ENCODE results near the gene TOR1A. TPM values are rescaled to one million over a fixed set of nuclear protein-coding genes. Genes with fewer than 3 reads are reported as not detected.

The TOR1A gene
- total and polyA plus RNA-seq, 2 experiments from 2014 or later = 23.6 to 45.7 TPM

- Mint-ChIP-seq H3K36me3 (ENCODE audit: low read depth) (no peaks in the 10 kb centered on the region), H3K27ac (no peak overlapping the region), H3K4me1 (peaks cover 6% of the 10 kb centered on the region; the same call in 2 of the 3 replicates), H3K4me3 (no peak overlapping the region), H3K27me3 (ENCODE audit: insufficient read depth, low read depth, poor library complexity) (peaks cover 5% of the 10 kb centered on the region), H3K9me3 (no peaks in the 10 kb centered on the region)
- H3K27me3 ChIP-seq (ENCODE audit: insufficient read depth) = no peaks in the 10 kb centered on the region
- H3K79me2 ChIP-seq (replicated peaks; ENCODE audit: insufficient read depth) = no peaks in the 10 kb centered on the region
- DNase-seq (ENCODE audit: low spot score) (no peak), ATAC-seq (no peak)
- no peaks in the 10 kb centered on the region for H3K9me2 ChIP-seq (ENCODE audit: insufficient read depth)
- H3F3A ChIP-seq (replicated peaks; ENCODE audit: low read depth) = no peaks in the 10 kb centered on the region
- H3K4me1 ChIP-seq (ENCODE audit: insufficient read depth) = no peaks in the 10 kb centered on the region
- H3K4me2 ChIP-seq = no peak overlapping the region
- no peaks in the 10 kb centered on the region for H3K36me3 ChIP-seq (ENCODE audit: insufficient read depth)
- no peak for TF ChIP-seq STAT1 (IDR thresholded peaks at IDR 0.05; ENCODE audit: unreplicated experiment)
- H4K20me1 ChIP-seq (replicated peaks; ENCODE audit: insufficient read depth) = no peaks in the 10 kb centered on the region
- H3K4me3 ChIP-seq = no peak overlapping the region
- H2AFZ ChIP-seq = no peak overlapping the region
- H3K27ac ChIP-seq (ENCODE audit: low read depth) = no peak overlapping the region
Observed at GRCh38 chr9:129765764-129766317, 58.1 kb downstream of the TOR1A start.

- peak overlapping the region; percentile 63; the same call in 1 of the 2 replicates for H2AFZ ChIP-seq
- no peaks in the 10 kb centered on the region for H3F3A ChIP-seq (replicated peaks; ENCODE audit: low read depth)
- no peaks in the 10 kb centered on the region for H3K36me3 ChIP-seq (ENCODE audit: insufficient read depth)
- no peaks in the 10 kb centered on the region for H4K20me1 ChIP-seq (replicated peaks; ENCODE audit: insufficient read depth)
- H3K4me1 ChIP-seq (ENCODE audit: insufficient read depth) = no peaks in the 10 kb centered on the region
- DNase-seq (ENCODE audit: low spot score) (no peak), ATAC-seq (no peak)
- no peak overlapping the region for H3K27ac ChIP-seq (ENCODE audit: low read depth)
- Mint-ChIP-seq H3K36me3 (ENCODE audit: low read depth) (no peaks in the 10 kb centered on the region), H3K9me3 (no peaks in the 10 kb centered on the region), H3K4me1 (peaks cover 6% of the 10 kb centered on the region; the same call in 2 of the 3 replicates), H3K4me3 (no peak overlapping the region), H3K27ac (no peak overlapping the region), H3K27me3 (ENCODE audit: insufficient read depth, low read depth, poor library complexity) (peaks cover 5% of the 10 kb centered on the region)
- no peak overlapping the region for H3K4me2 ChIP-seq
- no peaks in the 10 kb centered on the region for H3K27me3 ChIP-seq (ENCODE audit: insufficient read depth)
- no peak overlapping the region for H3K4me3 ChIP-seq
- H3K79me2 ChIP-seq (replicated peaks; ENCODE audit: insufficient read depth) = no peaks in the 10 kb centered on the region
- H3K9me2 ChIP-seq (ENCODE audit: insufficient read depth) = no peaks in the 10 kb centered on the region
- no peak for TF ChIP-seq EZH2 (IDR thresholded peaks at IDR 0.05; ENCODE audit: low read depth, unreplicated experiment)
- TF ChIP-seq, protein P1, sequence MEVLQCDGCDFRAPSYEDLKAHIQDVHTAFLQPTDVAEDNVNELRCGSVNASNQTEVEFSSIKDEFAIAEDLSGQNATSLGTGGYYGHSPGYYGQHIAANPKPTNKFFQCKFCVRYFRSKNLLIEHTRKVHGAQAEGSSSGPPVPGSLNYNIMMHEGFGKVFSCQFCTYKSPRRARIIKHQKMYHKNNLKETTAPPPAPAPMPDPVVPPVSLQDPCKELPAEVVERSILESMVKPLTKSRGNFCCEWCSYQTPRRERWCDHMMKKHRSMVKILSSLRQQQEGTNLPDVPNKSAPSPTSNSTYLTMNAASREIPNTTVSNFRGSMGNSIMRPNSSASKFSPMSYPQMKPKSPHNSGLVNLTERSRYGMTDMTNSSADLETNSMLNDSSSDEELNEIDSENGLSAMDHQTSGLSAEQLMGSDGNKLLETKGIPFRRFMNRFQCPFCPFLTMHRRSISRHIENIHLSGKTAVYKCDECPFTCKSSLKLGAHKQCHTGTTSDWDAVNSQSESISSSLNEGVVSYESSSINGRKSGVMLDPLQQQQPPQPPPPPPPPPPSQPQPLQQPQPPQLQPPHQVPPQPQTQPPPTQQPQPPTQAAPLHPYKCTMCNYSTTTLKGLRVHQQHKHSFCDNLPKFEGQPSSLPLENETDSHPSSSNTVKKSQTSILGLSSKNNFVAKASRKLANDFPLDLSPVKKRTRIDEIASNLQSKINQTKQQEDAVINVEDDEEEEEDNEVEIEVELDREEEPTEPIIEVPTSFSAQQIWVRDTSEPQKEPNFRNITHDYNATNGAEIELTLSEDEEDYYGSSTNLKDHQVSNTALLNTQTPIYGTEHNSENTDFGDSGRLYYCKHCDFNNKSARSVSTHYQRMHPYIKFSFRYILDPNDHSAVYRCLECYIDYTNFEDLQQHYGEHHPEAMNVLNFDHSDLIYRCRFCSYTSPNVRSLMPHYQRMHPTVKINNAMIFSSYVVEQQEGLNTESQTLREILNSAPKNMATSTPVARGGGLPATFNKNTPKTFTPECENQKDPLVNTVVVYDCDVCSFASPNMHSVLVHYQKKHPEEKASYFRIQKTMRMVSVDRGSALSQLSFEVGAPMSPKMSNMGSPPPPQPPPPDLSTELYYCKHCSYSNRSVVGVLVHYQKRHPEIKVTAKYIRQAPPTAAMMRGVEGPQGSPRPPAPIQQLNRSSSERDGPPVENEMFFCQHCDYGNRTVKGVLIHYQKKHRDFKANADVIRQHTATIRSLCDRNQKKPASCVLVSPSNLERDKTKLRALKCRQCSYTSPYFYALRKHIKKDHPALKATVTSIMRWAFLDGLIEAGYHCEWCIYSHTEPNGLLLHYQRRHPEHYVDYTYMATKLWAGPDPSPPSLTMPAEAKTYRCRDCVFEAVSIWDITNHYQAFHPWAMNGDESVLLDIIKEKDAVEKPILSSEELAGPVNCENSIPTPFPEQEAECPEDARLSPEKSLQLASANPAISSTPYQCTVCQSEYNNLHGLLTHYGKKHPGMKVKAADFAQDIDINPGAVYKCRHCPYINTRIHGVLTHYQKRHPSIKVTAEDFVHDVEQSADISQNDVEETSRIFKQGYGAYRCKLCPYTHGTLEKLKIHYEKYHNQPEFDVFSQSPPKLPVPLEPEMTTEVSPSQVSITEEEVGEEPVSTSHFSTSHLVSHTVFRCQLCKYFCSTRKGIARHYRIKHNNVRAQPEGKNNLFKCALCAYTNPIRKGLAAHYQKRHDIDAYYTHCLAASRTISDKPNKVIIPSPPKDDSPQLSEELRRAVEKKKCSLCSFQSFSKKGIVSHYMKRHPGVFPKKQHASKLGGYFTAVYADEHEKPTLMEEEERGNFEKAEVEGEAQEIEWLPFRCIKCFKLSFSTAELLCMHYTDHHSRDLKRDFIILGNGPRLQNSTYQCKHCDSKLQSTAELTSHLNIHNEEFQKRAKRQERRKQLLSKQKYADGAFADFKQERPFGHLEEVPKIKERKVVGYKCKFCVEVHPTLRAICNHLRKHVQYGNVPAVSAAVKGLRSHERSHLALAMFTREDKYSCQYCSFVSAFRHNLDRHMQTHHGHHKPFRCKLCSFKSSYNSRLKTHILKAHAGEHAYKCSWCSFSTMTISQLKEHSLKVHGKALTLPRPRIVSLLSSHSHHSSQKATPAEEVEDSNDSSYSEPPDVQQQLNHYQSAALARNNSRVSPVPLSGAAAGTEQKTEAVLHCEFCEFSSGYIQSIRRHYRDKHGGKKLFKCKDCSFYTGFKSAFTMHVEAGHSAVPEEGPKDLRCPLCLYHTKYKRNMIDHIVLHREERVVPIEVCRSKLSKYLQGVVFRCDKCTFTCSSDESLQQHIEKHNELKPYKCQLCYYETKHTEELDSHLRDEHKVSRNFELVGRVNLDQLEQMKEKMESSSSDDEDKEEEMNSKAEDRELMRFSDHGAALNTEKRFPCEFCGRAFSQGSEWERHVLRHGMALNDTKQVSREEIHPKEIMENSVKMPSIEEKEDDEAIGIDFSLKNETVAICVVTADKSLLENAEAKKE (CRISPR knock-in tag; IDR thresholded peaks at IDR 0.05) = no peak
- no peak for TF ChIP-seq EZH2phosphoT487 (IDR thresholded peaks at IDR 0.05; ENCODE audit: unreplicated experiment)
- TF ChIP-seq POLR2AphosphoS5 (IDR thresholded peaks at IDR 0.05; ENCODE audit: low read depth) = no peak
- TF ChIP-seq, protein P2, sequence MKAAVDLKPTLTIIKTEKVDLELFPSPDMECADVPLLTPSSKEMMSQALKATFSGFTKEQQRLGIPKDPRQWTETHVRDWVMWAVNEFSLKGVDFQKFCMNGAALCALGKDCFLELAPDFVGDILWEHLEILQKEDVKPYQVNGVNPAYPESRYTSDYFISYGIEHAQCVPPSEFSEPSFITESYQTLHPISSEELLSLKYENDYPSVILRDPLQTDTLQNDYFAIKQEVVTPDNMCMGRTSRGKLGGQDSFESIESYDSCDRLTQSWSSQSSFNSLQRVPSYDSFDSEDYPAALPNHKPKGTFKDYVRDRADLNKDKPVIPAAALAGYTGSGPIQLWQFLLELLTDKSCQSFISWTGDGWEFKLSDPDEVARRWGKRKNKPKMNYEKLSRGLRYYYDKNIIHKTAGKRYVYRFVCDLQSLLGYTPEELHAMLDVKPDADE (IDR thresholded peaks at IDR 0.05) = no peak
- TF ChIP-seq ZNF114 (CRISPR knock-in tag; IDR thresholded peaks at IDR 0.05) = no peak
- no peak for TF ChIP-seq ZNF331 (CRISPR knock-in tag; IDR thresholded peaks at IDR 0.05; ENCODE audit: low read depth)
- TF ChIP-seq, protein P3, sequence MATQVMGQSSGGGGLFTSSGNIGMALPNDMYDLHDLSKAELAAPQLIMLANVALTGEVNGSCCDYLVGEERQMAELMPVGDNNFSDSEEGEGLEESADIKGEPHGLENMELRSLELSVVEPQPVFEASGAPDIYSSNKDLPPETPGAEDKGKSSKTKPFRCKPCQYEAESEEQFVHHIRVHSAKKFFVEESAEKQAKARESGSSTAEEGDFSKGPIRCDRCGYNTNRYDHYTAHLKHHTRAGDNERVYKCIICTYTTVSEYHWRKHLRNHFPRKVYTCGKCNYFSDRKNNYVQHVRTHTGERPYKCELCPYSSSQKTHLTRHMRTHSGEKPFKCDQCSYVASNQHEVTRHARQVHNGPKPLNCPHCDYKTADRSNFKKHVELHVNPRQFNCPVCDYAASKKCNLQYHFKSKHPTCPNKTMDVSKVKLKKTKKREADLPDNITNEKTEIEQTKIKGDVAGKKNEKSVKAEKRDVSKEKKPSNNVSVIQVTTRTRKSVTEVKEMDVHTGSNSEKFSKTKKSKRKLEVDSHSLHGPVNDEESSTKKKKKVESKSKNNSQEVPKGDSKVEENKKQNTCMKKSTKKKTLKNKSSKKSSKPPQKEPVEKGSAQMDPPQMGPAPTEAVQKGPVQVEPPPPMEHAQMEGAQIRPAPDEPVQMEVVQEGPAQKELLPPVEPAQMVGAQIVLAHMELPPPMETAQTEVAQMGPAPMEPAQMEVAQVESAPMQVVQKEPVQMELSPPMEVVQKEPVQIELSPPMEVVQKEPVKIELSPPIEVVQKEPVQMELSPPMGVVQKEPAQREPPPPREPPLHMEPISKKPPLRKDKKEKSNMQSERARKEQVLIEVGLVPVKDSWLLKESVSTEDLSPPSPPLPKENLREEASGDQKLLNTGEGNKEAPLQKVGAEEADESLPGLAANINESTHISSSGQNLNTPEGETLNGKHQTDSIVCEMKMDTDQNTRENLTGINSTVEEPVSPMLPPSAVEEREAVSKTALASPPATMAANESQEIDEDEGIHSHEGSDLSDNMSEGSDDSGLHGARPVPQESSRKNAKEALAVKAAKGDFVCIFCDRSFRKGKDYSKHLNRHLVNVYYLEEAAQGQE (IDR thresholded peaks at IDR 0.05; ENCODE audit: unreplicated experiment) = no peak
Observed at GRCh38 chr9:129762985-129763926, 60.7 kb downstream of the TOR1A start.

Measured in GM23338 (cell line).